ENCODE results near the gene ENOX1.

The ENOX1 gene

GRCh38 chr13:43232873-43233265, 553.9 kb downstream of the ENOX1 start:
- Histone ChIP-seq H3K36me3 (ENCODE audit: insufficient read depth, low read length) (peaks cover 6% of the 10 kb centered on the region), H3K4me3 (ENCODE audit: low read depth in 1 of 2, low read length in 2 of 2) (no peak overlapping the region), H3K9me3 (ENCODE audit: low read length) (no peaks in the 10 kb centered on the region), H3K9ac (ENCODE audit: low read length) (no peak overlapping the region), H3K27me3 (ENCODE audit: control insufficient read depth in 1 of 2, insufficient read depth in 2 of 2, low read length in 2 of 2) (no peaks in the 10 kb centered on the region), H3K4me1 (ENCODE audit: insufficient read depth, low read length) (peaks cover 4% of the 10 kb centered on the region), H3K27ac (ENCODE audit: low read depth, low read length) (no peak overlapping the region)

GRCh38 chr13:43232144-43232872, 554.5 kb downstream of the ENOX1 start:
- no peak overlapping the region for H3K4me3 ChIP-seq (ENCODE audit: low read depth in 1 of 2, low read length in 2 of 2)
- H3K27ac ChIP-seq (ENCODE audit: low read depth, low read length) = no peak overlapping the region
- H3K27me3 ChIP-seq (ENCODE audit: control insufficient read depth in 1 of 2, insufficient read depth in 2 of 2, low read length in 2 of 2) = no peaks in the 10 kb centered on the region
- H3K36me3 ChIP-seq (ENCODE audit: insufficient read depth, low read length) = peaks cover 6% of the 10 kb centered on the region
- no peaks in the 10 kb centered on the region for H3K9me3 ChIP-seq (ENCODE audit: low read length)
- H3K9ac ChIP-seq (ENCODE audit: low read length) = no peak overlapping the region
- H3K4me1 ChIP-seq (ENCODE audit: insufficient read depth, low read length) = peaks cover 4% of the 10 kb centered on the region

GRCh38 chr13:43230989-43231388, 555.8 kb downstream of the ENOX1 start:
- Histone ChIP-seq H3K4me3 (ENCODE audit: low read depth in 1 of 2, low read length in 2 of 2) (no peak overlapping the region), H3K36me3 (ENCODE audit: insufficient read depth, low read length) (peaks cover 4% of the 10 kb centered on the region), H3K27ac (ENCODE audit: low read depth, low read length) (no peak overlapping the region), H3K27me3 (ENCODE audit: control insufficient read depth in 1 of 2, insufficient read depth in 2 of 2, low read length in 2 of 2) (no peaks in the 10 kb centered on the region), H3K4me1 (ENCODE audit: insufficient read depth, low read length) (peaks cover 4% of the 10 kb centered on the region), H3K9ac (ENCODE audit: low read length) (no peak overlapping the region), H3K9me3 (ENCODE audit: low read length) (no peaks in the 10 kb centered on the region)

GRCh38 chr13:43229506-43229905, 557.3 kb downstream of the ENOX1 start:
- Histone ChIP-seq H3K36me3 (ENCODE audit: insufficient read depth, low read length) (no peaks in the 10 kb centered on the region), H3K27me3 (ENCODE audit: control insufficient read depth in 1 of 2, insufficient read depth in 2 of 2, low read length in 2 of 2) (no peaks in the 10 kb centered on the region), H3K4me3 (ENCODE audit: low read depth in 1 of 2, low read length in 2 of 2) (no peak overlapping the region), H3K9me3 (ENCODE audit: low read length) (no peaks in the 10 kb centered on the region), H3K27ac (ENCODE audit: low read depth, low read length) (no peak overlapping the region), H3K4me1 (ENCODE audit: insufficient read depth, low read length) (peaks cover 4% of the 10 kb centered on the region), H3K9ac (ENCODE audit: low read length) (no peak overlapping the region)

GRCh38 chr13:43227721-43228120, 559.1 kb downstream of the ENOX1 start:
- Histone ChIP-seq H3K27me3 (ENCODE audit: control insufficient read depth in 1 of 2, insufficient read depth in 2 of 2, low read length in 2 of 2) (no peaks in the 10 kb centered on the region), H3K36me3 (ENCODE audit: insufficient read depth, low read length) (no peaks in the 10 kb centered on the region), H3K9ac (ENCODE audit: low read length) (no peak overlapping the region), H3K9me3 (ENCODE audit: low read length) (no peaks in the 10 kb centered on the region), H3K4me1 (ENCODE audit: insufficient read depth, low read length) (no peaks in the 10 kb centered on the region), H3K27ac (ENCODE audit: low read depth, low read length) (no peak overlapping the region), H3K4me3 (ENCODE audit: low read depth in 1 of 2, low read length in 2 of 2) (no peak overlapping the region)

- no peak overlapping the region for H3K27ac ChIP-seq (ENCODE audit: low read depth, low read length)
- H3K4me3 ChIP-seq (ENCODE audit: low read depth in 1 of 2, low read length in 2 of 2) = no peak overlapping the region
- no peak overlapping the region for H3K9ac ChIP-seq (ENCODE audit: low read length)
- no peaks in the 10 kb centered on the region for H3K36me3 ChIP-seq (ENCODE audit: insufficient read depth, low read length)
- H3K4me1 ChIP-seq (ENCODE audit: insufficient read depth, low read length) = no peaks in the 10 kb centered on the region
- no peaks in the 10 kb centered on the region for H3K9me3 ChIP-seq (ENCODE audit: low read length)
- H3K27me3 ChIP-seq (ENCODE audit: control insufficient read depth in 1 of 2, insufficient read depth in 2 of 2, low read length in 2 of 2) = no peaks in the 10 kb centered on the region
These were observed 563.6 kb downstream of the ENOX1 start for GRCh38 chr13:43223216-43223615.

- Histone ChIP-seq H3K27ac (ENCODE audit: low read depth, low read length) (no peak overlapping the region), H3K4me3 (ENCODE audit: low read depth in 1 of 2, low read length in 2 of 2) (no peak overlapping the region), H3K9ac (ENCODE audit: low read length) (no peak overlapping the region), H3K4me1 (ENCODE audit: insufficient read depth, low read length) (no peaks in the 10 kb centered on the region), H3K36me3 (ENCODE audit: insufficient read depth, low read length) (no peaks in the 10 kb centered on the region), H3K27me3 (ENCODE audit: control insufficient read depth in 1 of 2, insufficient read depth in 2 of 2, low read length in 2 of 2) (no peaks in the 10 kb centered on the region), H3K9me3 (ENCODE audit: low read length) (no peaks in the 10 kb centered on the region)
These were observed 564.7 kb downstream of the ENOX1 start for GRCh38 chr13:43222086-43222485.

- H3K4me3 ChIP-seq (ENCODE audit: low read depth in 1 of 2, low read length in 2 of 2) = no peak overlapping the region
- H3K4me1 ChIP-seq (ENCODE audit: insufficient read depth, low read length) = no peaks in the 10 kb centered on the region
- H3K36me3 ChIP-seq (ENCODE audit: insufficient read depth, low read length) = no peaks in the 10 kb centered on the region
- H3K9ac ChIP-seq (ENCODE audit: low read length) = no peak overlapping the region
- no peak overlapping the region for H3K27ac ChIP-seq (ENCODE audit: low read depth, low read length)
- H3K27me3 ChIP-seq (ENCODE audit: control insufficient read depth in 1 of 2, insufficient read depth in 2 of 2, low read length in 2 of 2) = no peaks in the 10 kb centered on the region
- H3K9me3 ChIP-seq (ENCODE audit: low read length) = no peaks in the 10 kb centered on the region
These were observed 565.2 kb downstream of the ENOX1 start for GRCh38 chr13:43221611-43222010.

GRCh38 chr13:43220873-43221595, 565.7 kb downstream of the ENOX1 start:
- Histone ChIP-seq H3K36me3 (ENCODE audit: insufficient read depth, low read length) (no peaks in the 10 kb centered on the region), H3K4me3 (ENCODE audit: low read depth in 1 of 2, low read length in 2 of 2) (no peak overlapping the region), H3K9me3 (ENCODE audit: low read length) (no peaks in the 10 kb centered on the region), H3K4me1 (ENCODE audit: insufficient read depth, low read length) (no peaks in the 10 kb centered on the region), H3K27me3 (ENCODE audit: control insufficient read depth in 1 of 2, insufficient read depth in 2 of 2, low read length in 2 of 2) (no peaks in the 10 kb centered on the region), H3K27ac (ENCODE audit: low read depth, low read length) (no peak overlapping the region), H3K9ac (ENCODE audit: low read length) (no peak overlapping the region)

GRCh38 chr13:43214124-43214523, 572.6 kb downstream of the ENOX1 start:
- Histone ChIP-seq H3K36me3 (ENCODE audit: insufficient read depth, low read length) (no peaks in the 10 kb centered on the region), H3K27ac (ENCODE audit: low read depth, low read length) (no peak overlapping the region), H3K4me3 (ENCODE audit: low read depth in 1 of 2, low read length in 2 of 2) (no peak overlapping the region), H3K27me3 (ENCODE audit: control insufficient read depth in 1 of 2, insufficient read depth in 2 of 2, low read length in 2 of 2) (no peaks in the 10 kb centered on the region), H3K4me1 (ENCODE audit: insufficient read depth, low read length) (no peaks in the 10 kb centered on the region), H3K9me3 (ENCODE audit: low read length) (no peaks in the 10 kb centered on the region), H3K9ac (ENCODE audit: low read length) (no peak overlapping the region)

GRCh38 chr13:43206838-43207237, 579.9 kb downstream of the ENOX1 start:
- Histone ChIP-seq H3K36me3 (ENCODE audit: insufficient read depth, low read length) (no peaks in the 10 kb centered on the region), H3K9ac (ENCODE audit: low read length) (no peak overlapping the region), H3K27ac (ENCODE audit: low read depth, low read length) (no peak overlapping the region), H3K9me3 (ENCODE audit: low read length) (no peaks in the 10 kb centered on the region), H3K4me1 (ENCODE audit: insufficient read depth, low read length) (no peaks in the 10 kb centered on the region), H3K27me3 (ENCODE audit: control insufficient read depth in 1 of 2, insufficient read depth in 2 of 2, low read length in 2 of 2) (no peaks in the 10 kb centered on the region), H3K4me3 (ENCODE audit: low read depth in 1 of 2, low read length in 2 of 2) (no peak overlapping the region)

GRCh38 chr13:43205416-43205815, 581.4 kb downstream of the ENOX1 start:
- Histone ChIP-seq H3K27ac (ENCODE audit: low read depth, low read length) (no peak overlapping the region), H3K9ac (ENCODE audit: low read length) (no peak overlapping the region), H3K27me3 (ENCODE audit: control insufficient read depth in 1 of 2, insufficient read depth in 2 of 2, low read length in 2 of 2) (no peaks in the 10 kb centered on the region), H3K36me3 (ENCODE audit: insufficient read depth, low read length) (no peaks in the 10 kb centered on the region), H3K4me1 (ENCODE audit: insufficient read depth, low read length) (no peaks in the 10 kb centered on the region), H3K4me3 (ENCODE audit: low read depth in 1 of 2, low read length in 2 of 2) (no peak overlapping the region), H3K9me3 (ENCODE audit: low read length) (no peaks in the 10 kb centered on the region)
